NCI-H1417 treated with DMSO at 0.1 percent for 48 hours (cell line): ENCODE measurements around the gene VPS13D.

Source experiments
- DNase-seq: peaks from one replicate; lab custom pipeline; 2025; lab: John Stamatoyannopoulos, UW

VPS13D gene

GRCh38 chr1:12404918-12405317 is 175.1 kb downstream of the VPS13D start:
- DNase-seq, result no peak

- no peak for DNase-seq
Measured at GRCh38 chr1:12405325-12406210, 175.7 kb downstream of the VPS13D start.

- no peak for DNase-seq
Measured at GRCh38 chr1:12406211-12407021, 176.6 kb downstream of the VPS13D start.

- DNase-seq, result no peak
Measured at GRCh38 chr1:12407050-12407961, 177.5 kb downstream of the VPS13D start.

- DNase-seq, result no peak
Measured at GRCh38 chr1:12407962-12408454, 178.2 kb downstream of the VPS13D start.

- DNase-seq, result no peak
Measured at GRCh38 chr1:12408662-12409061, 178.8 kb downstream of the VPS13D start.

- no peak for DNase-seq
Measured at GRCh38 chr1:12409681-12410080, 179.9 kb downstream of the VPS13D start.

- DNase-seq, result no peak
Measured at GRCh38 chr1:12410351-12410750, 180.5 kb downstream of the VPS13D start.

GRCh38 chr1:12411098-12411497 is 181.3 kb downstream of the VPS13D start:
- no peak for DNase-seq

GRCh38 chr1:12411747-12412146 is 181.9 kb downstream of the VPS13D start:
- DNase-seq, result no peak

- DNase-seq, result no peak
Measured at GRCh38 chr1:12412439-12412838, 182.6 kb downstream of the VPS13D start.

- DNase-seq, result no peak
Measured at GRCh38 chr1:12413664-12414410, 184.0 kb downstream of the VPS13D start.

GRCh38 chr1:12414444-12415018 is 184.7 kb downstream of the VPS13D start:
- no peak for DNase-seq

GRCh38 chr1:12415038-12415466 is 185.2 kb downstream of the VPS13D start:
- no peak for DNase-seq

GRCh38 chr1:12416101-12416500 is 186.3 kb downstream of the VPS13D start:
- no peak for DNase-seq

GRCh38 chr1:12416744-12417143 is 186.9 kb downstream of the VPS13D start:
- no peak for DNase-seq

- DNase-seq, result no peak
Measured at GRCh38 chr1:12417389-12417788, 187.6 kb downstream of the VPS13D start.

- DNase-seq, result no peak
Measured at GRCh38 chr1:12420171-12420570, 190.3 kb downstream of the VPS13D start.

- DNase-seq, result no peak
Measured at GRCh38 chr1:12422488-12422887, 192.7 kb downstream of the VPS13D start.

GRCh38 chr1:12424087-12424529 is 194.3 kb downstream of the VPS13D start:
- no peak for DNase-seq

GRCh38 chr1:12424793-12425192 is 195.0 kb downstream of the VPS13D start:
- DNase-seq, result no peak
